ENCODE measurements around the gene MACROD2. TPM values are rescaled to one million over a fixed set of nuclear protein-coding genes. Genes with fewer than 3 reads are reported as not detected.

Gene MACROD2
- total and polyA plus RNA-seq, 2 of the 4 experiments (the other 2 are of a cell fraction), result not detected

DNA sequence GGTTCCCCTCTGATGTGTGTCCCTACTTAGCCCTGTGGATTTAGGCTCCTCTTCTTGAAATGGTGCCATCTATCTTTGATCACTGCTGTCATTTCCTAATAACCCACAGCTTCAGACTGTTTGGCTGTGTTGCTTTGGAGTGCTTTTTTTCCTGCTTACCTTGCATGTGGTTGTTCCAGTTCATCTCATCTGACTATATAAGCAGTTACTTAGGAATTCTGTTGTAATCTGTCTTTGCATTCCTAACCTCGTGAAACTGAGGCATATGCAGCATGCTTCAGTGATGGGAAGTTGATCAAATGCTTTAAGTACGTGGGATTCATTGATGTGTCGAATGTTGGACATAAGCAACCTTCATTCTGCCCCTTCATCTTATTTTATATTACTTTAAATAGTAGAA, 457.9 kb downstream of the MACROD2 start:
- no peak for ATAC-seq (ENCODE audit: low read depth)
- intact Hi-C loops (cut with micrococcal nuclease) (no loop called here), dilution Hi-C loops (cut with HindIII; ENCODE audit: low sequenced_read_pairs, unreplicated experiment) (no loop called here), in situ Hi-C loops (cut with MboI; ENCODE audit: low sequenced_read_pairs) (no loop called here)
- no peaks in the 10 kb centered on the region for H3K9me3 ChIP-seq (ENCODE audit: control insufficient read depth, insufficient read depth, low read length)
- no peak overlapping the region for H3K27ac ChIP-seq (ENCODE audit: insufficient read depth, low read length)
- DNase-seq, result no peak
- H3K4me3 ChIP-seq (ENCODE audit: insufficient read depth, low read depth, low read length), result no peak overlapping the region
- H3K9ac ChIP-seq (ENCODE audit: low read depth, low read length), result no peak overlapping the region
- H2BK5ac ChIP-seq (ENCODE audit: low read depth, low read length, poor library complexity, severe bottlenecking), result no peak overlapping the region
- H3K9me1 ChIP-seq (ENCODE audit: insufficient read depth, low read length), result no peaks in the 10 kb centered on the region; the same call in 1 of the 2 replicates
- peak overlapping the region; percentile 72 for H3K18ac ChIP-seq (ENCODE audit: low read depth, low read length)
- H3K4me2 ChIP-seq (ENCODE audit: low read depth, low read length), result no peak overlapping the region
- H2AK9ac ChIP-seq (replicated peaks; ENCODE audit: low read depth, low read length, poor library complexity), result no peak overlapping the region
- peak overlapping the region; percentile 30; the same call in 2 of the 3 replicates for H2BK15ac ChIP-seq (ENCODE audit: low read depth, low read length)
- peak overlapping the region in 1 of 2 experiments; percentile 17; a peak in 1 of 4 replicates for H4K8ac ChIP-seq (ENCODE audit: low read depth in 2 of 2, low read length in 2 of 2)
- 0 out of 2 replicates have a peak overlapping the region, but pooled peaks have one; percentile 5 for H2AK5ac ChIP-seq (ENCODE audit: low read depth, low read length)
- H3K4ac ChIP-seq (ENCODE audit: low read depth, low read length), result peak overlapping the region; percentile 1; the same call in 1 of the 2 replicates
- peak overlapping the region; percentile 27; the same call in 1 of the 2 replicates for H4K91ac ChIP-seq (ENCODE audit: insufficient read depth, low read depth, low read length)
- WGBS, 2 experiments (ENCODE audit: extremely low coverage in 2 of 2, insufficient read length in 1 of 2), result no CpG with 5 or more reads among the region's 3 CpGs
- no peaks in the 10 kb centered on the region for H3K27me3 ChIP-seq (ENCODE audit: control insufficient read depth, insufficient read depth, low read length)
- no TSS peak for BruUV-seq (replicated peaks)
- no peaks in the 10 kb centered on the region for H3K79me1 ChIP-seq (ENCODE audit: low read depth in 1 of 2, low read length in 2 of 2)
- H3K14ac ChIP-seq (replicated peaks; ENCODE audit: low read depth, low read length), result no peak overlapping the region; the same call in 1 of the 2 replicates
- H3K56ac ChIP-seq (ENCODE audit: extremely low read depth, insufficient read depth, low read length), result no peak overlapping the region
- H3K4me1 ChIP-seq (ENCODE audit: control insufficient read depth, insufficient read depth, low read length), result peaks cover 2% of the 10 kb centered on the region; the same call in 1 of the 2 replicates
- H4K5ac ChIP-seq (ENCODE audit: low read depth, low read length), result peak overlapping the region; percentile 20; the same call in 1 of the 2 replicates
- H4K20me1 ChIP-seq (ENCODE audit: insufficient read depth, low read length), result no peaks in the 10 kb centered on the region
- peak overlapping the region; percentile 35 for H2BK120ac ChIP-seq (ENCODE audit: low read depth, low read length)
- TF ChIP-seq RFX5 (IDR thresholded peaks at IDR 0.05; ENCODE audit: low read depth, low read length) (no peak), MXI1 (IDR thresholded peaks at IDR 0.05; ENCODE audit: borderline replicate concordance, low read depth, low read length) (no peak)
- H3K23ac ChIP-seq (ENCODE audit: low read depth, low read length), result no peak overlapping the region
- no peak overlapping the region for H2BK20ac ChIP-seq (ENCODE audit: low read depth, low read length)
- POLR2A ChIA-PET (ENCODE audit: unreplicated experiment), result no interaction called here
- CTCF ChIA-PET, result no interaction called here
- H3K36me3 ChIP-seq (ENCODE audit: control insufficient read depth, insufficient read depth, low read length), result no peaks in the 10 kb centered on the region
- H2AFZ ChIP-seq (replicated peaks; ENCODE audit: low read length, poor library complexity), result no peak overlapping the region

All from IMR-90 (cell line).